GM12878 (cell line): ENCODE results near the gene KIRREL3. TPM values are rescaled to one million over a fixed set of nuclear protein-coding genes. Genes with fewer than 3 reads are reported as not detected.

Experiments used
- ATAC-seq: fragments of 200-7000 bp; cut with Tn5 transposase; 3 replicates; pipeline ENCODE4 v1.9.1; 2020; ENCODE audit warnings: mild to moderate bottlenecking, moderate library complexity
- BruUV-seq: library from RNA; stranded (reverse); fragments of 400-500 nt; replicated peaks from 2 replicates; lab custom pipeline; 2021; lab: Mats Ljungman, UMichigan
- CTCF ChIA-PET: fragments of 300-600 bp; sonication (Branson Sonifier 250); formaldehyde crosslinking; extraction: SDS; loops from one replicate; lab custom pipeline; 2021; ENCODE audit warnings: inconsistent platforms; lab: Yijun Ruan, JAX
- POLR2A ChIA-PET: fragments of 350-600 bp; formaldehyde crosslinking; extraction: SDS; loops from one replicate; lab custom pipeline; 2021; ENCODE audit warnings: inconsistent platforms; lab: Charles Lee
- RAD21 ChIA-PET: fragments of 300-600 bp; sonication (Branson Sonifier 250); formaldehyde crosslinking; loops from one replicate; lab custom pipeline; 2023; ENCODE audit warnings: antibody characterized with exemption; ENCODE audit not compliant: unreplicated experiment; lab: Charles Lee
- SMC1A ChIA-PET: fragments of 300-600 bp; sonication (Branson Sonifier 250); formaldehyde crosslinking; loops from one replicate; lab custom pipeline; 2023; ENCODE audit not compliant: unreplicated experiment, uncharacterized antibody; lab: Charles Lee
- DNase-seq: peaks from one replicate; pipeline ENCODE4 v3.0.0-alpha.2; 2011; ENCODE audit warnings: low read depth, low spot score
- FAIRE-seq: peaks from 3 replicates; lab custom pipeline; 2011; peaks lifted over from hg19 to GRCh38; lab: Jason Lieb, UNC
- H2AFZ ChIP-seq: 2 replicates; pipeline ENCODE4 v1.6.0; 2011; ENCODE audit warnings: low read depth, low read length, control low read depth; ENCODE audit not compliant: control insufficient read depth
- H3K27ac ChIP-seq: 2 replicates; pipeline ENCODE4 v1.5.1; 2011; ENCODE audit warnings: control low read depth; ENCODE audit not compliant: control insufficient read depth, insufficient read depth
- H3K27me3 ChIP-seq, 2 experiments: replicated peaks in 1 of 2; 2 replicates each; pipeline versions ENCODE4 v1.6.0 to v1.6.1; 2011; ENCODE audit warnings: low read length in 1 of 2; ENCODE audit not compliant: control insufficient read depth in 2 of 2, insufficient read depth in 2 of 2
- H3K36me3 ChIP-seq, 2 experiments: 2 replicates each; pipeline ENCODE4 v1.5.1; 2011; ENCODE audit warnings: low read length in 1 of 2; ENCODE audit not compliant: control insufficient read depth in 2 of 2, insufficient read depth in 2 of 2
- H3K4me1 ChIP-seq: 2 replicates; pipeline ENCODE4 v1.6.1; 2011; ENCODE audit warnings: mild to moderate bottlenecking, low read length, moderate library complexity, mixed read lengths; ENCODE audit not compliant: control insufficient read depth, insufficient read depth
- H3K4me2 ChIP-seq: 2 replicates; pipeline ENCODE4 v1.6.0; 2011; ENCODE audit warnings: control low read depth; ENCODE audit not compliant: control insufficient read depth, insufficient read depth
- H3K4me3 ChIP-seq: fragments of 200-600 bp; sonication (generic); 2 replicates; pipeline ENCODE4 v1.5.1; 2016
- H3K79me2 ChIP-seq: 2 replicates; pipeline ENCODE4 v1.6.0; 2011; ENCODE audit warnings: low read length; ENCODE audit not compliant: control insufficient read depth, insufficient read depth
- H3K9ac ChIP-seq: 2 replicates; pipeline ENCODE4 v1.8.0; 2011; ENCODE audit warnings: low read length, control low read depth, mixed read lengths; ENCODE audit not compliant: control insufficient read depth, insufficient read depth
- H3K9me3 ChIP-seq: replicated peaks from 3 replicates; pipeline ENCODE4 v1.5.1; 2011; ENCODE audit warnings: mild to moderate bottlenecking, low read length; ENCODE audit not compliant: control insufficient read depth, insufficient read depth
- H4K20me1 ChIP-seq: 2 replicates; pipeline ENCODE4 v1.6.0; 2011; ENCODE audit not compliant: control insufficient read depth, insufficient read depth
- BCLAF1 ChIP-seq: fragments of 450-650 bp; IDR thresholded peaks from 2 replicates; pipeline ENCODE4 v1.6.1; 2017; ENCODE audit warnings: antibody characterized with exemption, mild to moderate bottlenecking, moderate library complexity
- EP300 ChIP-seq, 2 experiments: fragments of 150-350 bp in 1 of 2; IDR thresholded peaks; 2 replicates each; pipeline ENCODE4 v1.6.1; 2011 to 2012; ENCODE audit warnings: low read depth in 2 of 2, low read length in 2 of 2, borderline replicate concordance in 1 of 2, improper control_type of control experiment in 1 of 2, inconsistent platforms in 1 of 2; ENCODE audit not compliant: control insufficient read depth in 1 of 2
- ETV6 ChIP-seq, 2 experiments: fragments of 450-650 bp in 1 of 2; IDR thresholded peaks in 1 of 2; conservative IDR thresholded peaks in 1 of 2; 2 replicates each; pipeline ENCODE4 v1.6.1; 2014; ENCODE audit warnings: antibody characterized with exemption in 1 of 2, borderline replicate concordance in 1 of 2, low read depth in 1 of 2, mild to moderate bottlenecking in 1 of 2, moderate library complexity in 1 of 2
- HCFC1 ChIP-seq: fragments of 150-350 bp; IDR thresholded peaks from 2 replicates; pipeline ENCODE4 v1.6.1; 2014; ENCODE audit warnings: low read length
- MAX ChIP-seq: IDR thresholded peaks from 2 replicates; pipeline ENCODE4 v1.6.1; 2012; ENCODE audit warnings: low read depth, low read length, improper control_type of control experiment
- NBN ChIP-seq: fragments of 450-650 bp; IDR thresholded peaks from 2 replicates; pipeline ENCODE4 v1.6.1; 2016
- NR2C2 ChIP-seq: IDR thresholded peaks from 2 replicates; pipeline ENCODE4 v1.6.1; 2011; ENCODE audit warnings: borderline replicate concordance, low read depth; ENCODE audit not compliant: control insufficient read depth, insufficient read length
- NR2F1 ChIP-seq: fragments of 450-650 bp; conservative IDR thresholded peaks from 2 replicates; pipeline ENCODE4 v1.6.1; 2017; ENCODE audit warnings: mild to moderate bottlenecking
- PBX3 ChIP-seq: IDR thresholded peaks from 2 replicates; pipeline ENCODE4 v1.6.1; 2011; ENCODE audit warnings: mild to moderate bottlenecking, low read depth, low read length, moderate library complexity; ENCODE audit not compliant: insufficient replicate concordance
- POLR2AphosphoS2 ChIP-seq: IDR thresholded peaks from 2 replicates; pipeline ENCODE4 v1.6.1; 2011; ENCODE audit warnings: low read depth, mild to moderate bottlenecking, low read length, improper control_type of control experiment, moderate library complexity
- PRDM15 ChIP-seq: fragments of 450-650 bp; formaldehyde crosslinking; IDR thresholded peaks from 2 replicates; pipeline ENCODE4 v1.4.0; 2020; ENCODE audit warnings: mild to moderate bottlenecking, moderate library complexity
- SMARCA5 ChIP-seq: fragments of 450-650 bp; IDR thresholded peaks from 2 replicates; pipeline ENCODE4 v1.6.1; 2017; ENCODE audit warnings: mild to moderate bottlenecking
- TCF7 ChIP-seq: IDR thresholded peaks from 2 replicates; pipeline ENCODE4 v1.6.1; 2014; ENCODE audit warnings: antibody characterized with exemption, borderline replicate concordance
- WGBS: methylation state at CpG from one replicate; pipeline ENCODE4 v1.1.6; 2016; ENCODE audit warnings: low lambda C conversion rate; ENCODE audit not compliant: insufficient replicate concordance, insufficient coverage; ENCODE audit errors: missing lambda C conversion rate; 5-methylcytosine and 5-hydroxymethylcytosine counted together
- in situ Hi-C: fragments of 300-500 bp; cut with MboI; formaldehyde crosslinking; loops from 9 replicates; pipeline ENCODE4 v1.14.3; 2018; ENCODE audit warnings: mixed read lengths
- intact Hi-C: fragments of 100-400 bp; cut with micrococcal nuclease; formaldehyde crosslinking; loops from one replicate; pipeline ENCODE4 v1.14.2; 2022; ENCODE audit not compliant: unreplicated experiment
- polyA plus RNA-seq, 11 experiments: library from polyadenylated mRNA; depleted of rRNA in 4 of 11; unstranded in 6 of 11; stranded (reverse) in 5 of 11; fragments of >200 nt; fragmentation: Nextera tagmentation in 4 of 11; fragmentation: Illumina TruSeq in 1 of 11; extraction: Ambion mirVana in 4 of 11; extraction: Trizol in 1 of 11; gene quantifications; 1 replicate in 1 of 11; 2 replicates in 10 of 11; pipeline versions ENCODE4 v1.2.1 to v1.2.3, GENCODE V29; 2011 to 2016; ENCODE audit warnings: inconsistent platforms in 2 of 11, missing spikeins in 2 of 11, low read depth in 1 of 11
- total RNA-seq, 4 experiments: library from RNA; depleted of rRNA in 3 of 4; stranded (reverse); fragments of >200 nt in 3 of 4; fragmentation: Illumina TruSeq in 1 of 4; extraction: Trizol in 1 of 4; gene quantifications; 2 replicates each; pipeline versions ENCODE4 v1.2.1 to v1.2.3, GENCODE V29; 2013 to 2021

Gene KIRREL3
- total and polyA plus RNA-seq, 10 of the 15 experiments (the other 5 are each of a cell fraction or from before 2014, with no cell fraction given), result under 0.01 TPM; not detected in 9

GRCh38 chr11:126415128-126415527 lies 585.4 kb downstream of the KIRREL3 start:
- peaks cover 0 to 2% of the 10 kb centered on the region in 2 experiments; a peak in 2 of 4 replicates for H3K27me3 ChIP-seq
- no peaks in the 10 kb centered on the region for H4K20me1 ChIP-seq
- no peaks in the 10 kb centered on the region for H3K79me2 ChIP-seq
- H3K4me3 ChIP-seq, result no peak overlapping the region
- DNase-seq (no peak), ATAC-seq (no peak), FAIRE-seq (no peak)
- BruUV-seq, result no TSS peak
- POLR2A ChIA-PET, result no interaction called here
- no peak overlapping the region for H3K27ac ChIP-seq
- CTCF ChIA-PET, result no interaction called here
- no peak overlapping the region for H3K9ac ChIP-seq
- no peak overlapping the region for H2AFZ ChIP-seq
- no peak overlapping the region for H3K4me2 ChIP-seq
- in situ Hi-C loops, result no loop called here
- intact Hi-C loops, result loop anchor here (5.0 kb wide), 1 partner anchor 58 kb away; the partner anchor contains the start of gene ST3GAL4
- H3K36me3 ChIP-seq, result no peaks in the 10 kb centered on the region
- no peaks in the 10 kb centered on the region for H3K9me3 ChIP-seq
- SMC1A ChIA-PET, result no interaction called here
- RAD21 ChIA-PET, result no interaction called here
- TF ChIP-seq PRDM15 (CRISPR knock-in tag) (no peak), PBX3 (no peak), ETV6 (conservative IDR thresholded peaks at IDR 0.05 in 1 of 2, IDR thresholded peaks at IDR 0.05 in 1 of 2; ENCODE audit: borderline replicate concordance in 1 of 2, low read depth in 1 of 2) (no peak), HCFC1 (no peak), NBN (no peak), NR2F1 (no peak), NR2C2 (no peak), TCF7 (no peak), BCLAF1 (no peak), EP300 (IDR thresholded peaks at IDR 0.05; ENCODE audit: borderline replicate concordance in 1 of 2, control insufficient read depth in 1 of 2, low read depth in 2 of 2, low read length in 2 of 2) (no peak), POLR2AphosphoS2 (no peak), MAX (no peak), SMARCA5 (no peak)
- H3K4me1 ChIP-seq, result peaks cover 7% of the 10 kb centered on the region
- WGBS, result 78% methylated on average over 7 of the region's 7 CpGs
